Gastroesophageal sphincter (tissue), 3 donors: ENCODE measurements around the gene MAP1B.

Experiments used
- EP300 ChIP-seq: sonication (generic); formaldehyde crosslinking; IDR thresholded peaks from one replicate; pipeline ENCODE4 v1.6.1; 2017; ENCODE audit warnings: antibody characterized with exemption, mild to moderate bottlenecking
- POLR2A ChIP-seq, 2 donors: fragments of 450-650 bp; IDR thresholded peaks; one replicate each; pipeline ENCODE4 v1.6.1; 2017; ENCODE audit warnings: antibody characterized with exemption in 2 of 2, mild to moderate bottlenecking in 2 of 2, moderate library complexity in 1 of 2
- POLR2AphosphoS5 ChIP-seq: sonication (generic); formaldehyde crosslinking; IDR thresholded peaks from one replicate; pipeline ENCODE4 v1.6.1; 2017; ENCODE audit warnings: antibody characterized with exemption
- TF ChIP-seq, protein P1 (sequence below), 4 experiments: fragments of 200-600 bp in 2 of 4; fragments of 450-650 bp in 2 of 4; sonication (generic) in 1 of 4; IDR thresholded peaks; one replicate each; pipeline ENCODE4 v1.5.1; 2017 to 2019; ENCODE audit warnings: antibody characterized with exemption in 4 of 4, mild to moderate bottlenecking in 2 of 4, moderate library complexity in 2 of 4

- TF ChIP-seq POLR2AphosphoS5 (no peak), POLR2A (IDR thresholded peaks at IDR 0.05) (no peak), EP300 (no peak)
- TF ChIP-seq, protein P1, sequence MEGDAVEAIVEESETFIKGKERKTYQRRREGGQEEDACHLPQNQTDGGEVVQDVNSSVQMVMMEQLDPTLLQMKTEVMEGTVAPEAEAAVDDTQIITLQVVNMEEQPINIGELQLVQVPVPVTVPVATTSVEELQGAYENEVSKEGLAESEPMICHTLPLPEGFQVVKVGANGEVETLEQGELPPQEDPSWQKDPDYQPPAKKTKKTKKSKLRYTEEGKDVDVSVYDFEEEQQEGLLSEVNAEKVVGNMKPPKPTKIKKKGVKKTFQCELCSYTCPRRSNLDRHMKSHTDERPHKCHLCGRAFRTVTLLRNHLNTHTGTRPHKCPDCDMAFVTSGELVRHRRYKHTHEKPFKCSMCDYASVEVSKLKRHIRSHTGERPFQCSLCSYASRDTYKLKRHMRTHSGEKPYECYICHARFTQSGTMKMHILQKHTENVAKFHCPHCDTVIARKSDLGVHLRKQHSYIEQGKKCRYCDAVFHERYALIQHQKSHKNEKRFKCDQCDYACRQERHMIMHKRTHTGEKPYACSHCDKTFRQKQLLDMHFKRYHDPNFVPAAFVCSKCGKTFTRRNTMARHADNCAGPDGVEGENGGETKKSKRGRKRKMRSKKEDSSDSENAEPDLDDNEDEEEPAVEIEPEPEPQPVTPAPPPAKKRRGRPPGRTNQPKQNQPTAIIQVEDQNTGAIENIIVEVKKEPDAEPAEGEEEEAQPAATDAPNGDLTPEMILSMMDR (IDR thresholded peaks at IDR 0.05): no peak
Observed at GRCh38 chr5:72241346-72242003, 134.2 kb downstream of the MAP1B start.
